Caco-2 (cell line): ENCODE results near the gene CTTNBP2. TPM values are rescaled to one million over a fixed set of nuclear protein-coding genes. Genes with fewer than 3 reads are reported as not detected.

Experiments
- BruUV-seq: library from RNA; stranded (reverse); fragments of 400-500 nt; replicated peaks from 2 replicates; lab custom pipeline; 2021; lab: Mats Ljungman, UMichigan
- CTCF ChIA-PET: fragments of 300-600 bp; sonication (Branson Sonifier 250); formaldehyde crosslinking; loops from one replicate; lab custom pipeline; 2022; ENCODE audit warnings: antibody characterized with exemption; lab: Charles Lee
- POLR2A ChIA-PET: fragments of 300-600 bp; sonication (Branson Sonifier 250); formaldehyde crosslinking; loops from one replicate; lab custom pipeline; 2022; ENCODE audit warnings: antibody characterized with exemption; lab: Charles Lee
- DNase-seq, 2 experiments: peaks; one replicate each; pipeline versions ENCODE4 v3.0.0 to v3.0.0-alpha.2; 2020 to 2022
- H3K27me3 ChIP-seq: replicated peaks from 2 replicates; pipeline ENCODE4 v1.6.0; 2011; ENCODE audit warnings: low read length; ENCODE audit not compliant: control insufficient read depth, insufficient read depth
- H3K36me3 ChIP-seq: 2 replicates; pipeline ENCODE4 v1.5.1; 2011; ENCODE audit warnings: low read length; ENCODE audit not compliant: control insufficient read depth, insufficient read depth
- H3K4me1 ChIP-seq: fragments of 250-450 bp; sonication (Bioruptor Pico); 2 replicates; pipeline ENCODE4 v1.5.1; 2020; ENCODE audit warnings: mild to moderate bottlenecking
- H3K4me3 ChIP-seq: 2 replicates; pipeline ENCODE4 v1.5.1; 2011; ENCODE audit warnings: low read depth, mild to moderate bottlenecking, control low read depth, low read length
- H3K9me3 ChIP-seq: fragments of 250-450 bp; sonication (Bioruptor Pico); 2 replicates; pipeline ENCODE4 v1.5.1; 2020; ENCODE audit warnings: mild to moderate bottlenecking, moderate library complexity
- H3K27ac Mint-ChIP-seq: one replicate; pipeline ENCODE4 v1.8.0; 2022; ENCODE audit warnings: mixed read lengths; ENCODE audit not compliant: unreplicated experiment
- H3K27me3 Mint-ChIP-seq: one replicate; pipeline ENCODE4 v1.8.0; 2022; ENCODE audit warnings: mixed read lengths; ENCODE audit not compliant: insufficient read depth, unreplicated experiment
- H3K36me3 Mint-ChIP-seq: one replicate; pipeline ENCODE4 v1.8.0; 2022; ENCODE audit warnings: mild to moderate bottlenecking, mixed read lengths; ENCODE audit not compliant: insufficient read depth, unreplicated experiment
- H3K4me1 Mint-ChIP-seq: one replicate; pipeline ENCODE4 v1.8.0; 2022; ENCODE audit warnings: low read depth, mixed read lengths; ENCODE audit not compliant: unreplicated experiment
- H3K4me3 Mint-ChIP-seq: one replicate; pipeline ENCODE4 v1.8.0; 2022; ENCODE audit warnings: mild to moderate bottlenecking, moderate library complexity, mixed read lengths; ENCODE audit not compliant: unreplicated experiment
- H3K9me3 Mint-ChIP-seq: one replicate; pipeline ENCODE4 v1.8.0; 2022; ENCODE audit warnings: mixed read lengths; ENCODE audit not compliant: unreplicated experiment
- intact Hi-C: fragments of 100-400 bp; cut with micrococcal nuclease; formaldehyde crosslinking; loops from one replicate; pipeline ENCODE4 v1.10.0; 2022; ENCODE audit not compliant: unreplicated experiment
- total RNA-seq: library from RNA; stranded (reverse); gene quantifications from 2 replicates; pipeline ENCODE4 v1.2.3, GENCODE V29; 2022
- TF ChIP-seq, protein P1 (sequence below), 2 experiments: fragments of 200-600 bp in 1 of 2; IDR thresholded peaks; 1 replicate in 1 of 2; 2 replicates in 1 of 2; pipeline versions ENCODE4 v1.5.1 to v1.8.0; 2011 to 2022; ENCODE audit warnings: antibody characterized with exemption in 1 of 2, control low read depth in 1 of 2, inconsistent platforms in 1 of 2, low read depth in 1 of 2, low read length in 1 of 2, mild to moderate bottlenecking in 1 of 2, moderate library complexity in 1 of 2; ENCODE audit not compliant: insufficient read depth in 1 of 2, severe bottlenecking in 1 of 2, unreplicated experiment in 1 of 2

CTTNBP2 gene
- total RNA-seq, 1 experiment from 2014 or later: 3.2 TPM

DNA sequence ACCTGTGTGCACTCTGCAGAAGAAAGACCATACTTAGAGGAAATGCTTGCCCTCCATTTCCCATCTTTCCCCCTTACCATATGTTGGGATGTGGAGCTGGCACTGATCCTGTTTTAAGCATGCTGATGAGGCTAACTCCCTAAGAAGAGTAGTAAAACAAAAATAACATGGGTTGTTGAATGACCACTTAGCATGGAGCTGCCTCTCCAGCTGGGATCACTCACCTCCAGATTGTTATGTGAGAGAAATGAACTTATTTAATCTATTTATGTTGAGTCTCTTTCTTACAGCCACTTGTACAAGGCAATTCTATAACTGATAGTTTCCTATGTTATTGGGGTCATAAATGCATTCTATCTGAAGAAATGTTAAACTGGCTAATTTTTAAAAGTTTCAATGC, 17.0 kb downstream of the CTTNBP2 start:
- no peak overlapping the region for H3K4me3 ChIP-seq
- no peaks in the 10 kb centered on the region for H3K9me3 Mint-ChIP-seq
- TF ChIP-seq, protein P1, sequence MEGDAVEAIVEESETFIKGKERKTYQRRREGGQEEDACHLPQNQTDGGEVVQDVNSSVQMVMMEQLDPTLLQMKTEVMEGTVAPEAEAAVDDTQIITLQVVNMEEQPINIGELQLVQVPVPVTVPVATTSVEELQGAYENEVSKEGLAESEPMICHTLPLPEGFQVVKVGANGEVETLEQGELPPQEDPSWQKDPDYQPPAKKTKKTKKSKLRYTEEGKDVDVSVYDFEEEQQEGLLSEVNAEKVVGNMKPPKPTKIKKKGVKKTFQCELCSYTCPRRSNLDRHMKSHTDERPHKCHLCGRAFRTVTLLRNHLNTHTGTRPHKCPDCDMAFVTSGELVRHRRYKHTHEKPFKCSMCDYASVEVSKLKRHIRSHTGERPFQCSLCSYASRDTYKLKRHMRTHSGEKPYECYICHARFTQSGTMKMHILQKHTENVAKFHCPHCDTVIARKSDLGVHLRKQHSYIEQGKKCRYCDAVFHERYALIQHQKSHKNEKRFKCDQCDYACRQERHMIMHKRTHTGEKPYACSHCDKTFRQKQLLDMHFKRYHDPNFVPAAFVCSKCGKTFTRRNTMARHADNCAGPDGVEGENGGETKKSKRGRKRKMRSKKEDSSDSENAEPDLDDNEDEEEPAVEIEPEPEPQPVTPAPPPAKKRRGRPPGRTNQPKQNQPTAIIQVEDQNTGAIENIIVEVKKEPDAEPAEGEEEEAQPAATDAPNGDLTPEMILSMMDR (IDR thresholded peaks at IDR 0.05; ENCODE audit: insufficient read depth in 1 of 2, low read depth in 1 of 2, low read length in 1 of 2, severe bottlenecking in 1 of 2, unreplicated experiment in 1 of 2): no peak
- H3K27me3 ChIP-seq: no peaks in the 10 kb centered on the region
- POLR2A ChIA-PET: no interaction called here
- no peak overlapping the region for H3K4me3 Mint-ChIP-seq
- no peaks in the 10 kb centered on the region for H3K36me3 Mint-ChIP-seq
- intact Hi-C loops: no loop called here
- H3K9me3 ChIP-seq: no peaks in the 10 kb centered on the region
- no peaks in the 10 kb centered on the region for H3K36me3 ChIP-seq
- BruUV-seq: no TSS peak
- no peaks in the 10 kb centered on the region for H3K4me1 ChIP-seq
- CTCF ChIA-PET: interaction anchor here (0.6 kb wide), 1 partner anchor 626 kb away, joined by 5 read pairs; no protein-coding TSS in a partner anchor
- H3K27me3 Mint-ChIP-seq: no peaks in the 10 kb centered on the region
- H3K4me1 Mint-ChIP-seq: no peaks in the 10 kb centered on the region
- DNase-seq: no peak
- H3K27ac Mint-ChIP-seq: no peak overlapping the region

DNA sequence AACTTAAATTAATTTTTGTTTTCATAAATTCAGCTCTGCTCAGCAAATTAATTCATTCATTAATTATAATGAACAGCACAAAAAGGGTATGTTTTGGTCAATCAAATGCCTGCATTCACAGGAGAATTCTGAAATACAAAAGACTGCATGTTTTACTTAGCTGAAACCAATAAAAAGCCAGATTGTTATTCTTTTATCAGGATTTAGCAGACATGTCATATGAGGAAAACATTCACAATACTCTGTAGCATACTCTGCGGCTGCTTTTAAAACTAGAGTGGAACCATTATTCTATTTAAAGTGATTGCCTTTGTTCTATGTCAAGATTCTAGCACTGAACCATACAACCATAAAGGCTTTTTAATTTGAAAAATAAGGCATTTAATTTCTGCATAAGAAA, 19.1 kb downstream of the CTTNBP2 start:
- TF ChIP-seq, protein P1 (IDR thresholded peaks at IDR 0.05; ENCODE audit: insufficient read depth in 1 of 2, low read depth in 1 of 2, low read length in 1 of 2, severe bottlenecking in 1 of 2, unreplicated experiment in 1 of 2): no peak
- POLR2A ChIA-PET: no interaction called here

DNA sequence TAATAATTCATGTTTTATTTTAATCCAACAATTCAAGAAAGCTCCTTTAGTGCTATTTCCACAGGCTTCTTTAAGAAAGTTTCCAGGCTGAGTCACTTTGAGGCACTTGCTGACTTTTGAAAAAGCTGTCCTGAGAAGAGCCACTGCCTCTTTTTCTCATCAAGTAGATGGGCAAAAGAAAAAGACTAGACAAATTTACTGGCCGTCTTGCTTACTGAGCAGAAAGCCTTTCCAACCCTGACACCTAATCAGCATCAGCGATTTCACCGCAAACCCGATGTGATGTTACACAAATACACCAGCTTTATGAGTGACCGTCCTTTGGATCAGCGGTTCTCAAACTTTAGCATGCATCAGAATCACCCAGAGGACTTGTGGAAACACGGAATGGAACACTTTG, 24.3 kb downstream of the CTTNBP2 start:
- CTCF ChIA-PET: no interaction called here
- no TSS peak for BruUV-seq
- Mint-ChIP-seq H3K9me3 (peaks cover 7% of the 10 kb centered on the region), H3K36me3 (no peaks in the 10 kb centered on the region), H3K4me3 (no peak overlapping the region), H3K27me3 (peaks cover 3% of the 10 kb centered on the region), H3K4me1 (no peaks in the 10 kb centered on the region), H3K27ac (no peak overlapping the region)
- TF ChIP-seq, protein P1 (IDR thresholded peaks at IDR 0.05; ENCODE audit: insufficient read depth in 1 of 2, low read depth in 1 of 2, low read length in 1 of 2, severe bottlenecking in 1 of 2, unreplicated experiment in 1 of 2): no peak
- Histone ChIP-seq H3K4me1 (no peaks in the 10 kb centered on the region), H3K4me3 (no peak overlapping the region), H3K36me3 (no peaks in the 10 kb centered on the region), H3K27me3 (no peaks in the 10 kb centered on the region; the same call in 1 of the 2 replicates), H3K9me3 (no peaks in the 10 kb centered on the region)
- intact Hi-C loops: no loop called here
- DNase-seq: no peak
- POLR2A ChIA-PET: no interaction called here

More for the DNA sequence above, 19.1 kb downstream of the CTTNBP2 start:
- no peak overlapping the region for H3K27ac Mint-ChIP-seq
- intact Hi-C loops: no loop called here
- no peaks in the 10 kb centered on the region for H3K36me3 Mint-ChIP-seq
- Histone ChIP-seq H3K4me1 (no peaks in the 10 kb centered on the region), H3K9me3 (no peaks in the 10 kb centered on the region), H3K27me3 (no peaks in the 10 kb centered on the region), H3K4me3 (no peak overlapping the region), H3K36me3 (no peaks in the 10 kb centered on the region)
- peaks cover 3% of the 10 kb centered on the region for H3K27me3 Mint-ChIP-seq
- DNase-seq: no peak
- no peak overlapping the region for H3K4me3 Mint-ChIP-seq
- CTCF ChIA-PET: no interaction called here
- no peaks in the 10 kb centered on the region for H3K9me3 Mint-ChIP-seq
- H3K4me1 Mint-ChIP-seq: no peaks in the 10 kb centered on the region
- no TSS peak for BruUV-seq
